Testis (tissue), 2 donors: ENCODE results near the gene GPD2.
"Not testable (repeated sequence)": the region's sequence is repeated elsewhere in the genome, so short reads cannot be mapped to it uniquely, and the experiment has no call there.

ENCODE experiments used
- POLR2A ChIP-seq: fragments of 450-650 bp; IDR thresholded peaks from one replicate; pipeline ENCODE4 v1.6.1; 2017; ENCODE audit warnings: antibody characterized with exemption, mild to moderate bottlenecking, moderate library complexity
- TF ChIP-seq, protein P1 (sequence below), 3 experiments: fragments of 450-650 bp in 2 of 3; fragments of 200-600 bp in 1 of 3; sonication (generic) in 1 of 3; IDR thresholded peaks; one replicate each; pipeline ENCODE4 v1.5.1; 2016 to 2019; ENCODE audit warnings: antibody characterized with exemption in 3 of 3, mild to moderate bottlenecking in 2 of 3, moderate library complexity in 1 of 3

- TF ChIP-seq, protein P1, sequence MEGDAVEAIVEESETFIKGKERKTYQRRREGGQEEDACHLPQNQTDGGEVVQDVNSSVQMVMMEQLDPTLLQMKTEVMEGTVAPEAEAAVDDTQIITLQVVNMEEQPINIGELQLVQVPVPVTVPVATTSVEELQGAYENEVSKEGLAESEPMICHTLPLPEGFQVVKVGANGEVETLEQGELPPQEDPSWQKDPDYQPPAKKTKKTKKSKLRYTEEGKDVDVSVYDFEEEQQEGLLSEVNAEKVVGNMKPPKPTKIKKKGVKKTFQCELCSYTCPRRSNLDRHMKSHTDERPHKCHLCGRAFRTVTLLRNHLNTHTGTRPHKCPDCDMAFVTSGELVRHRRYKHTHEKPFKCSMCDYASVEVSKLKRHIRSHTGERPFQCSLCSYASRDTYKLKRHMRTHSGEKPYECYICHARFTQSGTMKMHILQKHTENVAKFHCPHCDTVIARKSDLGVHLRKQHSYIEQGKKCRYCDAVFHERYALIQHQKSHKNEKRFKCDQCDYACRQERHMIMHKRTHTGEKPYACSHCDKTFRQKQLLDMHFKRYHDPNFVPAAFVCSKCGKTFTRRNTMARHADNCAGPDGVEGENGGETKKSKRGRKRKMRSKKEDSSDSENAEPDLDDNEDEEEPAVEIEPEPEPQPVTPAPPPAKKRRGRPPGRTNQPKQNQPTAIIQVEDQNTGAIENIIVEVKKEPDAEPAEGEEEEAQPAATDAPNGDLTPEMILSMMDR (IDR thresholded peaks at IDR 0.05): not testable (repeated sequence)
- TF ChIP-seq POLR2A: not testable (repeated sequence)
These were observed 59.8 kb downstream of the GPD2 start for GRCh38 chr2:156495998-156496397.
